GM10266 (cell line): ENCODE results near the gene PCNT.

Source experiments
- DNase-seq: peaks from one replicate; pipeline ENCODE4 v3.0.0; 2012; ENCODE audit errors: extremely low spot score
- CTCF ChIP-seq: IDR thresholded peaks from 2 replicates; pipeline ENCODE4 v1.5.1; 2012; ENCODE audit warnings: mild to moderate bottlenecking, low read depth; ENCODE audit not compliant: control insufficient read depth, insufficient read depth; ENCODE audit errors: missing control alignments

PCNT gene

GRCh38 chr21:46316708-46317324, 7.1 kb upstream of the PCNT start:
- no peak for TF ChIP-seq CTCF
- DNase-seq, result no peak

DNA sequence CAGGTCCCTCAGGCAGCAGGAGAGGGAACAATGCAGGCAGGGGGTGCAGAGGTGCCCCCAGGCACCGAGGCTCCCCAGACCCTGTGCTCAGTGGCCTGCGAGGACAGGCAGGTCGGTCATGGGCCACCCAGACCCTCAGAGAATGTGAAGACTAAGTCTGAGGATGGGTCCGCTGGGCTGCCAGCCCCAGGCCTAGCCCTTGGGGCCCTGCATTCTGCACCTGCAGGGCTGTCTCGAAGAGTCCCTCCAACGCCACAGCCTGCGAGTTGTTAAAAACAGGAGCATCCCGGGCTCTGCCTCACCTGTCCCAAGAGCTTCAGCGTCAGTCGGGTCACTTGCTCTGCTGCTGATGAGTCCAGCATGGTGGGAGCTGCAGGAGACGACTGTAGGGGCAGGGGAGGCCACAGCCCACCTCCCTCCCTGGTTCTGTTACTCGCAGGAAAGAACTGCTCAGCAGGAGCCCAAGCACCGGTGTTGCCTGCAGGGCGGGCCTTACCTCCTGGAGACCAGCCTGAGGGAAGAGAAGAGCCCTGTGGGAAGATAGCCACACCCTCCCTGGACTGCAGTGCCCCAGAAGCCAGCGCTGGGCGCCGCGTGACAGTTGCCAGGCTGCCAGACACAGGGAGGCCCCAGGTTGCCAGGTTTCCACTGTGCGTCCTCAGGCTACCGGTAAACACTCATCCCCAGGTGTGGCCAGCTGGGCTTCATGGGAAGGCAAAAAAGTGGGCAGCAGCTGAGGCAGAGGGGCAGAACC, 6.1 kb upstream of the PCNT start:
- no peak for DNase-seq
- no peak for TF ChIP-seq CTCF

- no peak for DNase-seq
- TF ChIP-seq CTCF, result no peak
Observed at GRCh38 chr21:46318464-46318845, 5.5 kb upstream of the PCNT start.

GRCh38 chr21:46319186-46319585, 4.8 kb upstream of the PCNT start:
- TF ChIP-seq CTCF, result no peak
- DNase-seq, result no peak

GRCh38 chr21:46320331-46320801, 3.6 kb upstream of the PCNT start:
- no peak for DNase-seq
- no peak for TF ChIP-seq CTCF

DNA sequence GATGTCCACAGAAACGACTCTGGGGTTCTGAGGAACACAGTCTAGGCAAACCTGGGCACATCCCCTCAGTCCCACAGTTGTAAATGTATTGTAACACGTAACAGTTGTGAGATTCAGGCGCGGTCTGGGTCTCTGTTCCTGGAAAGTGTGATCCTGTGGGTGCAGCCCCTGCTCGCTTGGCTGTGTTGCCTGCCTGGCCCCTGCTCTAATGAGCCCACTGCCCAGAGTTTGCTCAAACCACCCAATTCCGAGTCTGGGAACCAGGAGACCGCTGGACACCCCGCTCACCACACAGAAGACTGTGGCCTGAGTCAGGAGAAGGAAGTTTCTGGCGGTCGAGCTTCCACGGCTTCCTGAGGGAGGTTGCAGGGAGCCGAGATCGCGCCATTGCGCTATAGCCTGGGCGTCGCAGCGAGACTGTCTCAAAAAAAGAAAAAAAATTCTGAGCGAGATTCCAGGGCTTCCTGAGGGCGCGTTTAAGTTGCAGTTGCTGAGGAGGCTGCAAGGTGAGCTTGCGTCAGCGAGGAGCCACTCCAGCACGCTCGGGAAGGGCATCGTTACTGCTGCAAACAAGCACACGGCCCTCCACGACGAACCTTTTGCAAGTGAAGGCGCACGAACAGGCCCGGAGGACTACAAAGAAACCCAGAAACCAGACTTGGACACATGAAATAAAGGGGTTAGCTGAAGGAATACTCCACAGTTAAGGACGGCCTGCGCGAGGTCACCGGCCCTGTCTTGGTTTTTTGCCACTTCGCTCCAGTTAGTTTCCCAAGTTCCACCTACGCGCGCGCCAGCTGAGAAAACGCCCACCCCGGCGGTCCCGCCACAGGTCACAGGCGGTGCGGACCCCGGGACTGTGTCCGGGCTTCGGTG, 1.4 kb upstream of the PCNT start:
- no peak for DNase-seq
- no peak for TF ChIP-seq CTCF
